Measurements from ENCODE around the gene SRGAP1. TPM values are rescaled to one million over a fixed set of nuclear protein-coding genes. Genes with fewer than 3 reads are reported as not detected.

Gene SRGAP1
- total and polyA plus RNA-seq, 9 of the 15 experiments (the other 6 are each of a cell fraction or from before 2014, with no cell fraction given) = 0.01 to 0.13 (median 0.04) TPM; not detected in 3

DNA sequence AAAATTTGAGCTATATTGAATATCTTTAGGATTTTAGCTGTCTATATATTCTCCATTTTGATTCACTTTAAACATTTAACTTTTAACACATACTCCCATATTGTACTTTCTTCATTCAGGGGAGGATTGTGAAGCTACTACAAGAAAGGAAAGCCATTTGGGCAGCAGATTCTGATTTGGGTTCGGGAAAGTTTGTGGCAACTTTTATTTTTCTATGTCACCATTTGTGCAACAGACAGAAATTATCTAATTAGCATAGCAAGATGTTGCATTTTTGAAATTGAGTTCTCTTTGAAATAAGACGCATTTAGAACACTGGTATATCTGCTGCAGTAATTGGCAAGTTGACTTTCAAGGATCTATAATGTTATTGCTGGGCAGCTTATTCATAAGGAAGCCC is 243.3 kb downstream of the SRGAP1 start:
- no peak for ATAC-seq
- Histone ChIP-seq H3K9me3 (replicated peaks; ENCODE audit: control insufficient read depth, insufficient read depth, low read depth, low read length) (no peaks in the 10 kb centered on the region), H2AFZ (ENCODE audit: low read depth, low read length) (no peak overlapping the region), H3K27ac (ENCODE audit: extremely low read depth, low read depth, low read length) (no peak overlapping the region), H3K36me3 (ENCODE audit: control insufficient read depth, insufficient read depth, low read length) (no peaks in the 10 kb centered on the region), H3K4me2 (ENCODE audit: insufficient read depth, low read length) (no peak overlapping the region), H3K4me1 (replicated peaks in 1 of 2; ENCODE audit: control insufficient read depth in 2 of 2, insufficient read depth in 2 of 2, low read length in 2 of 2) (no peaks in the 10 kb centered on the region), H3K79me2 (ENCODE audit: control insufficient read depth, insufficient read depth, low read length) (no peaks in the 10 kb centered on the region), H3K27me3 (ENCODE audit: control insufficient read depth in 2 of 2, insufficient read depth in 2 of 2, low read length in 2 of 2) (no peaks in the 10 kb centered on the region; a peak in 2 of 5 replicates), H3K4me3 (no peak overlapping the region), H3K9me1 (ENCODE audit: control insufficient read depth, insufficient read depth, low read length) (no peaks in the 10 kb centered on the region), H4K20me1 (replicated peaks; ENCODE audit: control insufficient read depth, insufficient read depth, low read length) (no peaks in the 10 kb centered on the region), H3K9ac (ENCODE audit: insufficient read depth in 1 of 2, low read depth in 2 of 2, low read length in 2 of 2) (no peak overlapping the region)
- no TSS peak for BruUV-seq (replicated peaks)
- POLR2A ChIA-PET = interaction anchor here (0.7 to 0.9 kb wide), 3 partner anchors 10 to 55 kb away, joined by 3 read pairs; no protein-coding TSS in a partner anchor
- intact Hi-C loops (cut with micrococcal nuclease) (no loop called here), in situ Hi-C loops (cut with MboI) (no loop called here)
- no peak for TF ChIP-seq ARID1B (IDR thresholded peaks at IDR 0.05)
- TF ChIP-seq MCM3 (IDR thresholded peaks at IDR 0.05) = no peak
- TF ChIP-seq, protein P1, sequence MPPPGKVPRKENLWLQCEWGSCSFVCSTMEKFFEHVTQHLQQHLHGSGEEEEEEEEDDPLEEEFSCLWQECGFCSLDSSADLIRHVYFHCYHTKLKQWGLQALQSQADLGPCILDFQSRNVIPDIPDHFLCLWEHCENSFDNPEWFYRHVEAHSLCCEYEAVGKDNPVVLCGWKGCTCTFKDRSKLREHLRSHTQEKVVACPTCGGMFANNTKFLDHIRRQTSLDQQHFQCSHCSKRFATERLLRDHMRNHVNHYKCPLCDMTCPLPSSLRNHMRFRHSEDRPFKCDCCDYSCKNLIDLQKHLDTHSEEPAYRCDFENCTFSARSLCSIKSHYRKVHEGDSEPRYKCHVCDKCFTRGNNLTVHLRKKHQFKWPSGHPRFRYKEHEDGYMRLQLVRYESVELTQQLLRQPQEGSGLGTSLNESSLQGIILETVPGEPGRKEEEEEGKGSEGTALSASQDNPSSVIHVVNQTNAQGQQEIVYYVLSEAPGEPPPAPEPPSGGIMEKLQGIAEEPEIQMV (tag; conservative IDR thresholded peaks at IDR 0.05; ENCODE audit: low read depth) = no peak
- TF ChIP-seq, protein P2, sequence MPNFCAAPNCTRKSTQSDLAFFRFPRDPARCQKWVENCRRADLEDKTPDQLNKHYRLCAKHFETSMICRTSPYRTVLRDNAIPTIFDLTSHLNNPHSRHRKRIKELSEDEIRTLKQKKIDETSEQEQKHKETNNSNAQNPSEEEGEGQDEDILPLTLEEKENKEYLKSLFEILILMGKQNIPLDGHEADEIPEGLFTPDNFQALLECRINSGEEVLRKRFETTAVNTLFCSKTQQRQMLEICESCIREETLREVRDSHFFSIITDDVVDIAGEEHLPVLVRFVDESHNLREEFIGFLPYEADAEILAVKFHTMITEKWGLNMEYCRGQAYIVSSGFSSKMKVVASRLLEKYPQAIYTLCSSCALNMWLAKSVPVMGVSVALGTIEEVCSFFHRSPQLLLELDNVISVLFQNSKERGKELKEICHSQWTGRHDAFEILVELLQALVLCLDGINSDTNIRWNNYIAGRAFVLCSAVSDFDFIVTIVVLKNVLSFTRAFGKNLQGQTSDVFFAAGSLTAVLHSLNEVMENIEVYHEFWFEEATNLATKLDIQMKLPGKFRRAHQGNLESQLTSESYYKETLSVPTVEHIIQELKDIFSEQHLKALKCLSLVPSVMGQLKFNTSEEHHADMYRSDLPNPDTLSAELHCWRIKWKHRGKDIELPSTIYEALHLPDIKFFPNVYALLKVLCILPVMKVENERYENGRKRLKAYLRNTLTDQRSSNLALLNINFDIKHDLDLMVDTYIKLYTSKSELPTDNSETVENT (CRISPR knock-in tag; IDR thresholded peaks at IDR 0.05) = no peak
- TF ChIP-seq SRSF3 (IDR thresholded peaks at IDR 0.05; ENCODE audit: insufficient read depth, low read length) = no peak
- TF ChIP-seq, protein P3, sequence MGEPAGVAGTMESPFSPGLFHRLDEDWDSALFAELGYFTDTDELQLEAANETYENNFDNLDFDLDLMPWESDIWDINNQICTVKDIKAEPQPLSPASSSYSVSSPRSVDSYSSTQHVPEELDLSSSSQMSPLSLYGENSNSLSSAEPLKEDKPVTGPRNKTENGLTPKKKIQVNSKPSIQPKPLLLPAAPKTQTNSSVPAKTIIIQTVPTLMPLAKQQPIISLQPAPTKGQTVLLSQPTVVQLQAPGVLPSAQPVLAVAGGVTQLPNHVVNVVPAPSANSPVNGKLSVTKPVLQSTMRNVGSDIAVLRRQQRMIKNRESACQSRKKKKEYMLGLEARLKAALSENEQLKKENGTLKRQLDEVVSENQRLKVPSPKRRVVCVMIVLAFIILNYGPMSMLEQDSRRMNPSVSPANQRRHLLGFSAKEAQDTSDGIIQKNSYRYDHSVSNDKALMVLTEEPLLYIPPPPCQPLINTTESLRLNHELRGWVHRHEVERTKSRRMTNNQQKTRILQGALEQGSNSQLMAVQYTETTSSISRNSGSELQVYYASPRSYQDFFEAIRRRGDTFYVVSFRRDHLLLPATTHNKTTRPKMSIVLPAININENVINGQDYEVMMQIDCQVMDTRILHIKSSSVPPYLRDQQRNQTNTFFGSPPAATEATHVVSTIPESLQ (CRISPR knock-in tag; IDR thresholded peaks at IDR 0.05) = no peak
- DNase-seq (ENCODE audit: extremely low read depth in 1 of 4, low spot score in 3 of 4) = no peak
- no peak for FAIRE-seq
- WGBS (ENCODE audit: insufficient coverage, low coverage, missing lambda C conversion rate) = 0% methylated on average over 2 of the region's 2 CpGs
- CTCF ChIA-PET (ENCODE audit: low intra/inter-chr PET ratio) = no interaction called here

Measured in K562 (cell line).